ENCODE data around the gene UBASH3A.

UBASH3A gene, protein sequence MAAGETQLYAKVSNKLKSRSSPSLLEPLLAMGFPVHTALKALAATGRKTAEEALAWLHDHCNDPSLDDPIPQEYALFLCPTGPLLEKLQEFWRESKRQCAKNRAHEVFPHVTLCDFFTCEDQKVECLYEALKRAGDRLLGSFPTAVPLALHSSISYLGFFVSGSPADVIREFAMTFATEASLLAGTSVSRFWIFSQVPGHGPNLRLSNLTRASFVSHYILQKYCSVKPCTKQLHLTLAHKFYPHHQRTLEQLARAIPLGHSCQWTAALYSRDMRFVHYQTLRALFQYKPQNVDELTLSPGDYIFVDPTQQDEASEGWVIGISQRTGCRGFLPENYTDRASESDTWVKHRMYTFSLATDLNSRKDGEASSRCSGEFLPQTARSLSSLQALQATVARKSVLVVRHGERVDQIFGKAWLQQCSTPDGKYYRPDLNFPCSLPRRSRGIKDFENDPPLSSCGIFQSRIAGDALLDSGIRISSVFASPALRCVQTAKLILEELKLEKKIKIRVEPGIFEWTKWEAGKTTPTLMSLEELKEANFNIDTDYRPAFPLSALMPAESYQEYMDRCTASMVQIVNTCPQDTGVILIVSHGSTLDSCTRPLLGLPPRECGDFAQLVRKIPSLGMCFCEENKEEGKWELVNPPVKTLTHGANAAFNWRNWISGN

DNA sequence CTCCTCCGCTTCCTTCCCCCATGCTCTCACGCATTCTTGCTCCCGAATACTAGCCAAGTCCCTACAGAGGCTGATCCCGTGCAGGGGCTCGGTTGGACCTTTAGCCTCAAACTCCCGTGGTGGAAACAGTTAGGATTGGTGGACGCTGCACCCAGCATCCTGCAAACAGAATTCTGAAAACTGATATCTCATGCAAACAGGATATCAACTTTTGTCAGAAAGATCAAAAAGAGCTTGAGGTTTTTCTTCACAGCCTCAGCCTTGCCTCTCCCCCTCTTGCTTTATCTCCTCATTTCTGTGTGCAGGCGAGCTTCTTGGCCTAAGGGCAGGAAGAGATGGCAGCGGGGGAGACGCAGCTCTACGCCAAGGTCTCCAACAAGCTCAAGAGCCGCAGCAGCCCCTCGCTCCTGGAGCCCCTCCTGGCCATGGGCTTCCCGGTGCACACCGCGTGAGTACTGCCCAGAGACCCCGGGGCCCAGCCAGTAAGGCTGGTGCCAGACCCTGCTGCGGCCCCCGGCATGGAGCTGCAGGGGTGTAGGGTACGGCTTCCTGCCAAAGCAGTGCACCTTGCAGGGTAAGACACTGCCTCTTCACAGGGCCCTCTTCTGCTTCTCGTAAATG is at the start of gene UBASH3A:
UBASH3A (plus strand) TSS at position 292 of the 621 bp plus-strand sequence; CDS start at position 336, 44 bp downstream.
- DNase-seq (ENCODE audit: low read depth) = no peak
- TF ChIP-seq, protein P1, sequence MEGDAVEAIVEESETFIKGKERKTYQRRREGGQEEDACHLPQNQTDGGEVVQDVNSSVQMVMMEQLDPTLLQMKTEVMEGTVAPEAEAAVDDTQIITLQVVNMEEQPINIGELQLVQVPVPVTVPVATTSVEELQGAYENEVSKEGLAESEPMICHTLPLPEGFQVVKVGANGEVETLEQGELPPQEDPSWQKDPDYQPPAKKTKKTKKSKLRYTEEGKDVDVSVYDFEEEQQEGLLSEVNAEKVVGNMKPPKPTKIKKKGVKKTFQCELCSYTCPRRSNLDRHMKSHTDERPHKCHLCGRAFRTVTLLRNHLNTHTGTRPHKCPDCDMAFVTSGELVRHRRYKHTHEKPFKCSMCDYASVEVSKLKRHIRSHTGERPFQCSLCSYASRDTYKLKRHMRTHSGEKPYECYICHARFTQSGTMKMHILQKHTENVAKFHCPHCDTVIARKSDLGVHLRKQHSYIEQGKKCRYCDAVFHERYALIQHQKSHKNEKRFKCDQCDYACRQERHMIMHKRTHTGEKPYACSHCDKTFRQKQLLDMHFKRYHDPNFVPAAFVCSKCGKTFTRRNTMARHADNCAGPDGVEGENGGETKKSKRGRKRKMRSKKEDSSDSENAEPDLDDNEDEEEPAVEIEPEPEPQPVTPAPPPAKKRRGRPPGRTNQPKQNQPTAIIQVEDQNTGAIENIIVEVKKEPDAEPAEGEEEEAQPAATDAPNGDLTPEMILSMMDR (IDR thresholded peaks at IDR 0.05; ENCODE audit: low read depth, low read length, missing control alignments) = no peak
- in situ Hi-C loops (cut with HindIII; ENCODE audit: low sequenced_read_pairs) = no loop called here
- H3K4me3 ChIP-seq (ENCODE audit: low read depth, low read length) = no peak within 1 kb of the TSS

DNA sequence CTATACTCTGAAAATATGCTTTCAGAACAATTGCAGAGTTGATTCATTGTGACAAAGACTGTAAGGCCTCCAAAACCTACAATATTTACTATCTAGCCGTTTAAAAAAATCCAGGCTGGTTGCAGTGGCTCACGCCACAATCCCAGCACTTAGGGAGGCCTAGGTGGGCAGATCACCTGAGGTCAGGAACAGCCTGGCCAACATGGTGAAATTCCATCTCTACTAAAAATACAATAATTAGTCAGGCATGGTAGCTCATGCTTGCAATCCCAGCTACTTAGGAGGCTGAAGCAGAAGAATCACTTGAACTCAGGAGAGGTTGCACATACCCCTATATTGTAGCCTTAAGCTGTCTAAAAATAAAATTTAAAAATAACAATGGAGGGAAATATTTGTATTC is 47.7 kb upstream of the UBASH3A start:
- H3K4me3 ChIP-seq (ENCODE audit: low read depth, low read length) = no peak overlapping the region
- TF ChIP-seq, protein P1 (IDR thresholded peaks at IDR 0.05; ENCODE audit: low read depth, low read length, missing control alignments) = no peak
- in situ Hi-C loops (cut with HindIII; ENCODE audit: low sequenced_read_pairs) = no loop called here
- no peak for DNase-seq (ENCODE audit: low read depth)

DNA sequence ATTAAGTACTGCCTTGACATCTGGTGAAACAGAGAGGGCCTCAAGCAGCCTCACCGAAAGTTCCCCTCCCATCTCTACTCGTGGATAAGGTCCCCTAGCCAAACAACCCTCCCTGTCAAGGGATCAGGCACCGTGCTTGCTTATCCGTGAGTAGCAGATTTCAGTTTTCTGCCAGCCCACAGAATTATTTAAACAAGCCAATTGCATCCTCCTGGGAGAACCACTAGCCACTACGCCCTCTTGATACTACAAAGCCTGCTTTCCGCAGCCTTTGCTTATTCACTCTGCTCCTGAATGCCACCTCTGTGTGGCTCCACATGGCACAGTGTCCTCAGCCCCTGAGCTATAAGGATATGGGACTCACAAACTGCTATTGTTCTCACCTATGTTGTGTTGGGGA is 47.1 kb upstream of the UBASH3A start:
- in situ Hi-C loops (cut with HindIII; ENCODE audit: low sequenced_read_pairs) = no loop called here
- TF ChIP-seq, protein P1 (IDR thresholded peaks at IDR 0.05; ENCODE audit: low read depth, low read length, missing control alignments) = no peak
- no peak for DNase-seq (ENCODE audit: low read depth)

DNA sequence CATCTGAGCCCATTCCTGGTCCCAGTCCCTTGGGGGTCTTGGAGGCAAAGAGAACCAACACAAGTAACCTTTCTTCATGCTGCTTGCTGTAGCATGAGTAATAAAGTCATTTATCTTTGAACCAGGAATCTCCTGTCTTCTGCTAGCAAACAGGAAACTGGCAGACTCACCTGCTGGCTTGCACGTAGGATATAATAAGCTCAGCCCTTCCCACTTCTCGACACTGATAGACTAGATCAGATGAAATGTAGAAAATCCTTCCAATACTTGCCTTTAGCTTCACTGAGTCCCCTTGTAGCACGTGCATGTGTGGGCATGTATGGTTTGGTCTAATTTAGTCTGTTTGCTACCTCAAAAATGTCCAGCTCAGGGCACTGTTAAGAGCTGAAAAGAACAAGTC is 46.4 kb upstream of the UBASH3A start:
- in situ Hi-C loops (cut with HindIII; ENCODE audit: low sequenced_read_pairs) = no loop called here
- DNase-seq (ENCODE audit: low read depth) = no peak

More for the DNA sequence above, 47.1 kb upstream of the UBASH3A start:
- no peak overlapping the region for H3K4me3 ChIP-seq (ENCODE audit: low read depth, low read length)

DNA sequence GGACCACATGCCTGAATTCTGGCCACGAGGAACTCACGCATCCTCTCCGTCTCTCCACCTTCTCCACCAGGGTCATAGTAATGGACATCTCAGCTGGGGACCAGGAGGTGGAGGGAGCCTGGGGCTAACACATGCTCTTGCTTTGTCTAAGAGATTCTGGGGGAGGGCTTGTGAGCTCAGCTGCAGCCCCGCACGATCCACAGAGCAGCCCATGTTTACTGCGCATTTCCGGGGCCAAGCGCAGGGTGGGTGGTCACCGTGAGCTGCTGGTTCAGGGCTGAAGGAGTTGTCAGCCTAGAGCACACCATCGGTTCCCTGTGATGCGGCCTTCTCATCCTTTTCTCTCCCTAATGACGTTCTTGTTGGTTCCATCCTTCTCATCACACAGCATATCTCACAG is 45.4 kb upstream of the UBASH3A start:
- no peak overlapping the region for H3K4me3 ChIP-seq (ENCODE audit: low read depth, low read length)
- TF ChIP-seq, protein P1 (IDR thresholded peaks at IDR 0.05; ENCODE audit: low read depth, low read length, missing control alignments) = no peak
- in situ Hi-C loops (cut with HindIII; ENCODE audit: low sequenced_read_pairs) = no loop called here
- no peak for DNase-seq (ENCODE audit: low read depth)

More for the DNA sequence above, 46.4 kb upstream of the UBASH3A start:
- TF ChIP-seq, protein P1 (IDR thresholded peaks at IDR 0.05; ENCODE audit: low read depth, low read length, missing control alignments) = no peak
- H3K4me3 ChIP-seq (ENCODE audit: low read depth, low read length) = no peak overlapping the region

DNA sequence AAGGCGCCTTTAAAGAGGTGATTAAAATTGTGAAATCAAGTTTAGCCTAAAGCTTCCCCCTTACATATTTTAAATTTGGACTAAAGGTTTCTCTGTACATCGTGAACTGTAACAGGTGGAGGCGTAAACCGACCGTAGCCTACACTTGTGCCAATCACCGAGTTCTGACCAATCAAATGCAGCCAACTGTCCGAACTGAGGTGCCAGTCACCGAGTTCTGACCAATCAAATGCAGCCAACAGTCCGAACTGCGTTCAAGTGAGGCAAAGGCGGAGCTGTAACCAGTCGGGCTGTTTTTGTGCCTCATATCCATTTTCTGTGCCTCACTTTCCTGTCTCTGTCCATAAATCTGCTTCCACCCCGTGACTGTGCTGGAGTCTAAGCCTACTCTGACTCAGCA is 44.8 kb upstream of the UBASH3A start:
- in situ Hi-C loops (cut with HindIII; ENCODE audit: low sequenced_read_pairs) = no loop called here
- no peak overlapping the region for H3K4me3 ChIP-seq (ENCODE audit: low read depth, low read length)
- TF ChIP-seq, protein P1 (IDR thresholded peaks at IDR 0.05; ENCODE audit: low read depth, low read length, missing control alignments) = no peak
- DNase-seq (ENCODE audit: low read depth) = no peak
